ENCODE measurements around the gene ZNF853. TPM values are rescaled to one million over a fixed set of nuclear protein-coding genes. Genes with fewer than 3 reads are reported as not detected.

Gene ZNF853
- total RNA-seq, 1 donor from 2014 or later: 6.2 TPM

GRCh38 chr7:6642861-6643640 is 27.6 kb downstream of the ZNF853 start:
- H2AFZ ChIP-seq (replicated peaks): no peak overlapping the region
- H3K79me2 ChIP-seq (ENCODE audit: low read depth): peaks cover 10% of the 10 kb centered on the region
- Mint-ChIP-seq H3K36me3 (peaks cover 24% of the 10 kb centered on the region), H3K4me3 (no peak overlapping the region), H3K27ac (no peak overlapping the region), H3K4me1 (peaks cover 17% of the 10 kb centered on the region), H3K27me3 (ENCODE audit: insufficient read depth, low read depth) (peaks cover 6% of the 10 kb centered on the region), H3K9me3 (no peaks in the 10 kb centered on the region)
- peaks cover 10% of the 10 kb centered on the region for H4K20me1 ChIP-seq (ENCODE audit: low read depth)
- H3K4me2 ChIP-seq: no peak overlapping the region
- peaks cover 4% of the 10 kb centered on the region for H3F3A ChIP-seq (ENCODE audit: low read depth)
- H3K9me3 ChIP-seq (ENCODE audit: low read depth): no peaks in the 10 kb centered on the region
- H3K9ac ChIP-seq: no peak overlapping the region
- no peak for TF ChIP-seq EZH2phosphoT487 (IDR thresholded peaks at IDR 0.05)
- no peak for TF ChIP-seq CTCF (IDR thresholded peaks at IDR 0.05)
- TF ChIP-seq EZH2 (IDR thresholded peaks at IDR 0.05): no peak
- no peaks in the 10 kb centered on the region for H3K36me3 ChIP-seq
- no peak overlapping the region for H3K4me3 ChIP-seq
- no peak for DNase-seq (ENCODE audit: low spot score)
- no peaks in the 10 kb centered on the region for H3K27me3 ChIP-seq
- peaks cover 2% of the 10 kb centered on the region for H3K4me1 ChIP-seq
- no peak overlapping the region for H3K27ac ChIP-seq

- Mint-ChIP-seq H3K27ac (no peak overlapping the region), H3K4me1 (peaks cover 10% of the 10 kb centered on the region), H3K36me3 (peaks cover 24% of the 10 kb centered on the region), H3K27me3 (ENCODE audit: insufficient read depth, low read depth) (peaks cover 2% of the 10 kb centered on the region), H3K4me3 (no peak overlapping the region), H3K9me3 (no peaks in the 10 kb centered on the region)
- Histone ChIP-seq H3K9ac (no peak overlapping the region), H2AFZ (replicated peaks) (no peak overlapping the region), H3K4me2 (no peak overlapping the region), H3K4me3 (no peak overlapping the region), H3K4me1 (no peaks in the 10 kb centered on the region), H3K36me3 (no peaks in the 10 kb centered on the region), H3F3A (ENCODE audit: low read depth) (no peaks in the 10 kb centered on the region), H4K20me1 (ENCODE audit: low read depth) (peaks cover 5% of the 10 kb centered on the region), H3K27ac (no peak overlapping the region), H3K79me2 (ENCODE audit: low read depth) (peaks cover under 1% of the 10 kb centered on the region), H3K27me3 (no peaks in the 10 kb centered on the region), H3K9me3 (ENCODE audit: low read depth) (no peaks in the 10 kb centered on the region)
- DNase-seq (ENCODE audit: low spot score): no peak
- TF ChIP-seq CTCF (IDR thresholded peaks at IDR 0.05) (no peak), EZH2phosphoT487 (IDR thresholded peaks at IDR 0.05) (no peak), EZH2 (IDR thresholded peaks at IDR 0.05) (no peak)
Measured at GRCh38 chr7:6643915-6644625, 28.7 kb downstream of the ZNF853 start.

- no peaks in the 10 kb centered on the region for H3K9me3 ChIP-seq (ENCODE audit: low read depth)
- no peak for DNase-seq (ENCODE audit: low spot score)
- Mint-ChIP-seq H3K4me3 (no peak overlapping the region), H3K36me3 (peaks cover 19% of the 10 kb centered on the region), H3K4me1 (peaks cover 5% of the 10 kb centered on the region), H3K9me3 (no peaks in the 10 kb centered on the region), H3K27ac (no peak overlapping the region), H3K27me3 (ENCODE audit: insufficient read depth, low read depth) (peaks cover 2% of the 10 kb centered on the region)
- no peaks in the 10 kb centered on the region for H3K4me1 ChIP-seq
- H3K9ac ChIP-seq: no peak overlapping the region
- TF ChIP-seq EZH2 (IDR thresholded peaks at IDR 0.05): no peak
- no peak for TF ChIP-seq CTCF (IDR thresholded peaks at IDR 0.05)
- TF ChIP-seq EZH2phosphoT487 (IDR thresholded peaks at IDR 0.05): no peak
- H3K27me3 ChIP-seq: no peaks in the 10 kb centered on the region
- no peak overlapping the region for H3K27ac ChIP-seq
- no peak overlapping the region for H3K4me3 ChIP-seq
- no peak overlapping the region for H3K4me2 ChIP-seq
- H3F3A ChIP-seq (ENCODE audit: low read depth): no peaks in the 10 kb centered on the region
- no peaks in the 10 kb centered on the region for H3K36me3 ChIP-seq
- H3K79me2 ChIP-seq (ENCODE audit: low read depth): no peaks in the 10 kb centered on the region
- H2AFZ ChIP-seq (replicated peaks): no peak overlapping the region
- H4K20me1 ChIP-seq (ENCODE audit: low read depth): peaks cover 5% of the 10 kb centered on the region
Measured at GRCh38 chr7:6644728-6645127, 29.3 kb downstream of the ZNF853 start.
